Parathyroid adenoma (tissue), 2 donors: ENCODE measurements around the gene SC5D.

Experiments used
- H2AFZ ChIP-seq: fragments of 300-600 bp; sonication (generic); one replicate; pipeline ENCODE4 v1.7.0; 2017; ENCODE audit warnings: antibody characterized with exemption, mild to moderate bottlenecking
- H3K27ac ChIP-seq: fragments of 300-600 bp; sonication (generic); one replicate; pipeline ENCODE4 v1.7.0; 2017
- H3K27me3 ChIP-seq: fragments of 300-600 bp; sonication (generic); one replicate; pipeline ENCODE4 v1.7.0; 2017; ENCODE audit warnings: low read length; ENCODE audit not compliant: control insufficient read depth, insufficient read depth
- H3K36me3 ChIP-seq: fragments of 300-600 bp; sonication (generic); one replicate; pipeline ENCODE4 v1.7.0; 2017; ENCODE audit warnings: low read length; ENCODE audit not compliant: control insufficient read depth, insufficient read depth
- H3K4me1 ChIP-seq: fragments of 300-600 bp; sonication (generic); one replicate; pipeline ENCODE4 v1.7.0; 2017; ENCODE audit warnings: control low read depth
- H3K4me2 ChIP-seq: fragments of 300-600 bp; sonication (generic); one replicate; pipeline ENCODE4 v1.7.0; 2017; ENCODE audit warnings: low read length
- H3K4me3 ChIP-seq: fragments of 300-600 bp; sonication (generic); one replicate; pipeline ENCODE4 v1.7.0; 2017; ENCODE audit warnings: low read depth, low read length
- H3K79me2 ChIP-seq: fragments of 300-600 bp; sonication (generic); one replicate; pipeline ENCODE4 v1.7.0; 2017; ENCODE audit warnings: control low read depth
- H3K9ac ChIP-seq: fragments of 300-600 bp; sonication (generic); one replicate; pipeline ENCODE4 v1.7.0; 2017; ENCODE audit warnings: mild to moderate bottlenecking
- H3K9me3 ChIP-seq: fragments of 300-600 bp; sonication (generic); one replicate; pipeline ENCODE4 v1.7.0; 2017; ENCODE audit warnings: low read length; ENCODE audit not compliant: control insufficient read depth
- TF ChIP-seq, protein P1 (sequence below): fragments of 300-600 bp; sonication (generic); IDR thresholded peaks from one replicate; pipeline ENCODE4 v1.7.0; 2017; ENCODE audit warnings: antibody characterized with exemption, mild to moderate bottlenecking
- donor health status: primary hyperparathyroidism.

The SC5D gene

DNA sequence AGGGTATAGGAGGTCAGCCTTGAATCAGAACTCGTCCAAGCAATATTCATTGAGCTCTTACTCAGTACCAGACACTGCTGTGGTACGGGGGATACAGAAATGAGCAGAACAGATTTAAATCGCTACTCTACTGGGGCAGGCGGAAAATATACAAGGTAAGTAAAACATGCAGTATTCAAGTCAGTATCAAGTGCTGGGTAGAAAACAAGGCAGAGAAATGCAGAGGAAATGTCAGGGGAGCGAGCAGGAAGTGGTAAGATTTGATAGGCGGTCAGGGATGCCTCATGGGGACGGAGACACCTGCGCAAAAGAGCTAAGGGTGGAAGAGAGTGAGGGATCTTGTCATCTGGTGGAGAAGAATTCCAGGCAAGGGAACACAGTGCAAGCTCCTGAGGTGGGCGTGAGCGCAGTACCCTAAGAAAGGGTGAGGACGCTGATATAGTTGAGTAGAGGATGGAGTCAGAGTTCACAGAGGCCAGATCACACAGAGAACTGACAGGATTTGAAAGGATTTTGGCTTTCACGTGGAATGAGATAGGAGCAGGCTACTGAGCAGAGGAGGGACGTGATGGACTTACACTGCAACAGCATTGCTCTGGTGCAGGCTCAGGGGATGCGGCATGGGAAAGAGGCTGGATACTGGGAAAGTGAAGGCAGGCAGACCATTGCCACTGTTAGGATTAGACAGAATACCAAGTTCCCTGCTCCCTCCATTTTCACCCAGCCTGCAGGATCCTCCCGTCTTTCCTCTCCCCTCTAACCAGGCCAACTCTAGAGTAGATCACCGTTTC lies 35.8 kb downstream of the SC5D start:
- Histone ChIP-seq H3K36me3 (no peaks in the 10 kb centered on the region), H3K4me3 (no peak overlapping the region), H3K4me2 (no peak overlapping the region), H2AFZ (no peak overlapping the region), H3K27me3 (no peaks in the 10 kb centered on the region), H3K4me1 (no peaks in the 10 kb centered on the region), H3K27ac (no peak overlapping the region), H3K9ac (no peak overlapping the region), H3K79me2 (no peaks in the 10 kb centered on the region), H3K9me3 (no peaks in the 10 kb centered on the region)
- TF ChIP-seq, protein P1, sequence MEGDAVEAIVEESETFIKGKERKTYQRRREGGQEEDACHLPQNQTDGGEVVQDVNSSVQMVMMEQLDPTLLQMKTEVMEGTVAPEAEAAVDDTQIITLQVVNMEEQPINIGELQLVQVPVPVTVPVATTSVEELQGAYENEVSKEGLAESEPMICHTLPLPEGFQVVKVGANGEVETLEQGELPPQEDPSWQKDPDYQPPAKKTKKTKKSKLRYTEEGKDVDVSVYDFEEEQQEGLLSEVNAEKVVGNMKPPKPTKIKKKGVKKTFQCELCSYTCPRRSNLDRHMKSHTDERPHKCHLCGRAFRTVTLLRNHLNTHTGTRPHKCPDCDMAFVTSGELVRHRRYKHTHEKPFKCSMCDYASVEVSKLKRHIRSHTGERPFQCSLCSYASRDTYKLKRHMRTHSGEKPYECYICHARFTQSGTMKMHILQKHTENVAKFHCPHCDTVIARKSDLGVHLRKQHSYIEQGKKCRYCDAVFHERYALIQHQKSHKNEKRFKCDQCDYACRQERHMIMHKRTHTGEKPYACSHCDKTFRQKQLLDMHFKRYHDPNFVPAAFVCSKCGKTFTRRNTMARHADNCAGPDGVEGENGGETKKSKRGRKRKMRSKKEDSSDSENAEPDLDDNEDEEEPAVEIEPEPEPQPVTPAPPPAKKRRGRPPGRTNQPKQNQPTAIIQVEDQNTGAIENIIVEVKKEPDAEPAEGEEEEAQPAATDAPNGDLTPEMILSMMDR = no peak

DNA sequence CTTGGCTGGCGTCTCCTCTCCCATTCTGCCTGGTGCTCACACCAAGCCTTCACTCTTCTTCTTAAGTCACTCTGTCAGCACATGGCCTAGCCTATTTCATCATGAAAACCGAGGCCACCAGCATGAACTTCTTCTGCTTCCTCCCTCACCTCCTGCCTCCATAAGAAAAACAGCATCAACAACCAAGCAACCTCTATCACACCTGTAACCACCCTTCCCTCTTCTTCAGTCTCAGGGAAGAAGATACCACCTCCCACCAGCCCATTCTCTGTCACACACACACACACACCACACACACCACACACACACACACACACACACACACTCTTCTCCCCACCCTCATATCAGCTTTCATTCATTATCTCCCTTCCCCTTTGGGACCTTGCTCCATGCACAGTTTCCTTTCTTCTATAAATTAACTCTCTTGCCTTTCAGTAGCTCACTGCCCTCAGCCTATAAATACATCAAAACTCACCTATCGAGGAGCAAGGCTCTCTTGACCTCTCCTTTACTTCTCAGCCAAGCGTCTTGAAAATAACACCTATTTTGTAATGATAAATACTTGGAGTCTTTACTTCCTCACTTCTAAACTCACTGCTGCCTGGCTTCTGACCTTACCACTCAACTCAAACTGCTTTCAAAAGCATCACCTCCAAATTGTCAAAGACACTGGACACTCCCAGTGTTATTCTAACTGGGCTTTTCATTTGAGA lies 36.6 kb downstream of the SC5D start:
- H3K79me2 ChIP-seq = no peaks in the 10 kb centered on the region
- no peaks in the 10 kb centered on the region for H3K4me1 ChIP-seq
- TF ChIP-seq, protein P1 = no peak
- H2AFZ ChIP-seq = no peak overlapping the region
- no peak overlapping the region for H3K4me2 ChIP-seq
- H3K27me3 ChIP-seq = no peaks in the 10 kb centered on the region
- no peak overlapping the region for H3K27ac ChIP-seq
- no peak overlapping the region for H3K4me3 ChIP-seq
- no peaks in the 10 kb centered on the region for H3K36me3 ChIP-seq
- no peak overlapping the region for H3K9ac ChIP-seq
- H3K9me3 ChIP-seq = no peaks in the 10 kb centered on the region

DNA sequence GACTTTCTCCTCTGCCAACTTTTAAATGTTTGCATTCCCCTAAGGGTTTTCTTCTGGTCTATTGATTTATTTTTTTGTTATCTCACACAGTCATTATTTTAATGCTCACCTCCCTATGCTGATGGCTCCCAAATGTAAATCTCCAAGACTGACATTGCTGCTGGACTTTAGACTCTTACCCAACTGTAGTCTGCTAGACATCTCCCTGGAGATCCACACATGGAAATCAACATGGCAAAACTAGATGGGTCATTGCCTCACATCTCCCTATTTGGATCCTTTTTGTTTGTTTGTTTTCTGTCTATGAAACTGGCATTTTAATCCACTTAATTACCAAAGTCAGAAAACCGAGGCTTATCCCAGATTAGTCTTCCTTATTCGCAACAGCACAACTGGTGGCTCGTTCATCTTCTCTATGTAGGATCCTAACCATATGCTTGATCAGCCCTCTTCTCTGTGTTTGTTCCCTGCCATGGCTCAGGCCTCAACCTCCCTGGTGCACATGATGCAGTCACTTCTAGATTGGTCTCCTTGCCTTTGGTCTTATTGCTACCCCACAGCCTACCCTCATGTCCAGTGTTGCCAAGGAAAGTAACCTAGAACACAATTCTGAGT lies 37.3 kb downstream of the SC5D start:
- TF ChIP-seq, protein P1 = no peak

DNA sequence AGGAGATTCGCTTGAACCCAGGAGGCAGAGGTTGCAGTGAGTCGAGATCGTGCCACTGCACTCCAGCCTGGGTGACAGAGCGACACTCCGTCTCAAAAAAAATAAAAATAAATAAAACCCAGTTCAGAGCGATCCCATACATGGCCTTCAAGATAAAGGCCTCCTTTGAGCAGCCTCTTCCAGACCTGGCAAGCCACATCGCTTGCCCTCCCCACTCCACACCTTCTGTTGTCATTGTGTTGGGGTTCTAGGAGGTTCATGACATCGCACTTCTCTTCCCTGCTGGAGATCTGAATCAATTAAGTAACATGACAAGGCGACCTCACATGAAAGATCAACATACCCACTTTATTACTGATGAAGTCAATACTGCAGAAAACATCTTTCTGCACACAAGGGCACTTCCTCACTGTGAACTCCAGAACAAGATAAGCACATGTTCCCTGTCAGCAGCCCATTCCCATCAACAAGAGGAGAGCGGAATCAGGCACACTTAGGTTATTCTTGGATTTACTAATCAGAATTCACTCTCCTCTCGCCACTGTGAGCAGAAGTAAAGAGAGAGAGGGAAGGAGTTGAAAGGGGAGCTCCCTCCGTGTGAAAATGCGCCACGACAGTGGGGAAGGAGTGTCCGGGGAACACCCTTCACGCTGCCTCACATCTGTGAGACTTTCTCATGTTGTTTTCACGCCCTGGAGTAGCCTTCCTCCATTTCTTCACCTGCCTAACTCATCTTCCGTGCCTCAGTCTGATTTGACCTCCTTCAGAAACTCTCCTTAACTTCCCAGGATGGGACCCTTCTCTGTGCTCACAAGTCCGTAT lies 38.3 kb downstream of the SC5D start:
- H3K27me3 ChIP-seq = no peaks in the 10 kb centered on the region
- TF ChIP-seq, protein P1 = no peak

More for the DNA sequence above, 37.3 kb downstream of the SC5D start:
- Histone ChIP-seq H3K4me1 (no peaks in the 10 kb centered on the region), H3K79me2 (no peaks in the 10 kb centered on the region), H3K4me2 (no peak overlapping the region), H3K36me3 (no peaks in the 10 kb centered on the region), H3K9ac (no peak overlapping the region), H3K4me3 (no peak overlapping the region), H2AFZ (no peak overlapping the region), H3K27me3 (no peaks in the 10 kb centered on the region), H3K9me3 (no peaks in the 10 kb centered on the region), H3K27ac (no peak overlapping the region)

More for the DNA sequence above, 38.3 kb downstream of the SC5D start:
- Histone ChIP-seq H3K9ac (no peak overlapping the region), H3K79me2 (no peaks in the 10 kb centered on the region), H3K4me1 (no peaks in the 10 kb centered on the region), H3K9me3 (no peaks in the 10 kb centered on the region), H3K27ac (no peak overlapping the region), H3K4me2 (no peak overlapping the region), H3K4me3 (no peak overlapping the region), H2AFZ (no peak overlapping the region), H3K36me3 (no peaks in the 10 kb centered on the region)
